Body of pancreas (tissue), 4 donors: ENCODE measurements around the gene SLTM. TPM values are rescaled to one million over a fixed set of nuclear protein-coding genes. Genes with fewer than 3 reads are reported as not detected.

Experiments used
- ATAC-seq: fragments of 150-250 bp; one replicate; pipeline ENCODE4 v1.9.1; 2016
- DNase-seq, 4 donors: peaks; one replicate each; pipeline ENCODE4 v3.0.0-alpha.2; 2019
- H3K27ac ChIP-seq, 4 donors: fragments of 200-600 bp; sonication (generic); 1 replicate in 3 of 4; 2 replicates in 1 of 4; pipeline versions ENCODE4 v1.5.1 to v1.6.1; 2016 to 2019; ENCODE audit warnings: mild to moderate bottlenecking in 1 of 4, mixed read lengths in 1 of 4, moderate library complexity in 1 of 4
- H3K27me3 ChIP-seq, 2 donors: fragments of 200-600 bp; sonication (generic); one replicate each; pipeline ENCODE4 v1.6.0; 2016; ENCODE audit warnings: mild to moderate bottlenecking in 1 of 2
- H3K36me3 ChIP-seq, 2 donors: fragments of 200-600 bp; sonication (generic); replicated peaks in 1 of 2; 2 replicates each; pipeline ENCODE4 v1.5.1; 2016; ENCODE audit warnings: low read depth in 2 of 2; ENCODE audit not compliant: insufficient read depth in 1 of 2
- H3K4me1 ChIP-seq: fragments of 200-600 bp; sonication (generic); one replicate; pipeline ENCODE4 v1.6.0; 2016
- H3K4me3 ChIP-seq, 2 donors: fragments of 200-600 bp; sonication (generic); 1 replicate in 1 of 2; 2 replicates in 1 of 2; pipeline ENCODE4 v1.5.1; 2016 to 2019
- H3K9me3 ChIP-seq, 3 donors: fragments of 200-600 bp; sonication (generic); 1 replicate in 2 of 3; 2 replicates in 1 of 3; pipeline ENCODE4 v1.5.1; 2016
- POLR2A ChIP-seq, 3 donors: fragments of 450-650 bp; IDR thresholded peaks; one replicate each; pipeline ENCODE4 v1.6.1; 2016; ENCODE audit warnings: antibody characterized with exemption in 3 of 3, mild to moderate bottlenecking in 2 of 3
- WGBS, 2 donors: methylation state at CpG; one replicate each; pipeline ENCODE4 v1.1.5; 2017; 5-methylcytosine and 5-hydroxymethylcytosine counted together
- intact Hi-C: fragments of 100-400 bp; cut with DNase I; formaldehyde crosslinking; loops from one replicate; pipeline ENCODE4 v1.15.1; 2023
- total RNA-seq, 2 donors: library from RNA; depleted of rRNA; stranded (reverse); fragments of >200 nt; gene quantifications; one replicate each; pipeline ENCODE4 v1.1.0, GENCODE V29; 2016
- TF ChIP-seq, protein P1 (sequence below), 7 experiments: fragments of 450-650 bp in 4 of 7; fragments of 200-600 bp in 3 of 7; sonication (generic) in 3 of 7; IDR thresholded peaks; one replicate each; pipeline ENCODE4 v1.5.1; 2016 to 2019; ENCODE audit warnings: antibody characterized with exemption in 7 of 7

SLTM gene
- total RNA-seq, 2 donors from 2014 or later, result 56.0 to 95.3 TPM

DNA sequence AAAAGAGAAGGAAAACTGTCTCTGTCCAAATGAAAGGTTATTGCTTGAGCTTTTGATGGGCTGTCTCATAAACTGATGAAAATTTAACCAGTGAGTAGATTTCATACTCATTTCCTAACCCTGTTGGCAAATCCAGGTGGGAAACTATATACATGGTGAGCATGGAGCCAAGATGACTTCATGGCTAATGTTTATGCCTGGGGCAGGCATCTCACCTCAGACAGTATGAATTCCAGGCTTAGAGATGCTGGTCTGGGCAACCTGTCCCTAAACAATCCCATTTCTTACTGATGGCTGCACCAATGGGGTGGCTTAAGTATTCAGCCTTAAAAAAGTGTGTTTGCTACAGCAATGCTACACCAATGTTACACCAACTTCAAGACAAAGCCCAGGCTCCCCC, 58.1 kb downstream of the SLTM start:
- no peaks in the 10 kb centered on the region for H3K4me1 ChIP-seq
- TF ChIP-seq POLR2A (IDR thresholded peaks at IDR 0.05), result no peak
- TF ChIP-seq, protein P1, sequence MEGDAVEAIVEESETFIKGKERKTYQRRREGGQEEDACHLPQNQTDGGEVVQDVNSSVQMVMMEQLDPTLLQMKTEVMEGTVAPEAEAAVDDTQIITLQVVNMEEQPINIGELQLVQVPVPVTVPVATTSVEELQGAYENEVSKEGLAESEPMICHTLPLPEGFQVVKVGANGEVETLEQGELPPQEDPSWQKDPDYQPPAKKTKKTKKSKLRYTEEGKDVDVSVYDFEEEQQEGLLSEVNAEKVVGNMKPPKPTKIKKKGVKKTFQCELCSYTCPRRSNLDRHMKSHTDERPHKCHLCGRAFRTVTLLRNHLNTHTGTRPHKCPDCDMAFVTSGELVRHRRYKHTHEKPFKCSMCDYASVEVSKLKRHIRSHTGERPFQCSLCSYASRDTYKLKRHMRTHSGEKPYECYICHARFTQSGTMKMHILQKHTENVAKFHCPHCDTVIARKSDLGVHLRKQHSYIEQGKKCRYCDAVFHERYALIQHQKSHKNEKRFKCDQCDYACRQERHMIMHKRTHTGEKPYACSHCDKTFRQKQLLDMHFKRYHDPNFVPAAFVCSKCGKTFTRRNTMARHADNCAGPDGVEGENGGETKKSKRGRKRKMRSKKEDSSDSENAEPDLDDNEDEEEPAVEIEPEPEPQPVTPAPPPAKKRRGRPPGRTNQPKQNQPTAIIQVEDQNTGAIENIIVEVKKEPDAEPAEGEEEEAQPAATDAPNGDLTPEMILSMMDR (IDR thresholded peaks at IDR 0.05), result no peak

DNA sequence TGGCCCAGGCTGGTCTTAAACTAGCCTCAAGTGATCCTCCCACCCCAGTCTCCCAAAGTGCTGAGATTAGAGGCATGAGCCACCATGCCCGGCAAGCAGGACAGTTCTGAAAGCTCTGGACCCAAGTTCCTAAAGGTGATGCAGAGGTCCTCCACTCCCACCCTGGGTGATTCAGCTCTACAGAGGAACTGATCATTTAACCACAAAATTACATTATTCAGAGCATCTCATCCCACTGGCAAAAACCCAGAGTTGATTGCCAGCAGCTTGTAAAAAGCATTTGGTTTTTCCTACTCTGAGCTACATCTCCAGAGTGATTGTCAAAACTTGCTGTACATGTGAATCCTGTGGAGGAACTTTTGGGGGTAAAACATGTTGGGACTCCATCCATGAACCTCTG, 60.2 kb downstream of the SLTM start:
- 76 to 89% methylated on average over 1 of the region's 1 CpG for WGBS, 2 donors
- intact Hi-C loops, result no loop called here
- ATAC-seq (no peak), DNase-seq (no peak)
- no peak for TF ChIP-seq POLR2A (IDR thresholded peaks at IDR 0.05)
- TF ChIP-seq, protein P1 (IDR thresholded peaks at IDR 0.05), result no peak
- H3K9me3 ChIP-seq, result no peaks in the 10 kb centered on the region
- peaks cover 3 to 7% of the 10 kb centered on the region in 2 donors for H3K36me3 ChIP-seq
- H3K4me3 ChIP-seq, result no peak overlapping the region
- no peaks in the 10 kb centered on the region for H3K4me1 ChIP-seq
- no peaks in the 10 kb centered on the region for H3K27me3 ChIP-seq
- no peak overlapping the region for H3K27ac ChIP-seq

More for the DNA sequence above, 58.1 kb downstream of the SLTM start:
- H3K9me3 ChIP-seq, result no peaks in the 10 kb centered on the region
- H3K27ac ChIP-seq, result no peak overlapping the region
- DNase-seq (no peak), ATAC-seq (no peak)
- no peak overlapping the region for H3K4me3 ChIP-seq
- intact Hi-C loops, result no loop called here
- H3K27me3 ChIP-seq, result no peaks in the 10 kb centered on the region
- H3K36me3 ChIP-seq, result peaks cover 6 to 8% of the 10 kb centered on the region in 2 donors

DNA sequence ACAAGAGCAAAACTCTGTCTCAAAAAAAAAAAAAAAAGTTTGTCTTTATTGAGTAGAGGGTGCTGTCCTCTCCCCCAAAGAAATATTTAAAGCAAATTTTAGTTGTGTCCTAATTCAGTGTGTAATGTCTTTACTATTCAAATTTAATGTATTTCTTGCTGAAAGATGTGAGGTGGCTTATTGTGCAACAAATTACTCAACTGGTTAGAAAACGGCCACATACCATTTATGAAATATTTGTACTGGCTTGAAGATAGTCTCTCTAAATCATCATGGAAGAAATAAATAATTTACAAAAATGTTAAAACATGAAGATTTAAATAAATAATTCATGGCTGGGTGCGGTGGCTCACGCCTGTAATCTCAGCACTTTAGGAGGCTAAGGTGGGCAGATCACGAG, 63.0 kb downstream of the SLTM start:
- TF ChIP-seq, protein P1 (IDR thresholded peaks at IDR 0.05), result no peak
- TF ChIP-seq POLR2A (IDR thresholded peaks at IDR 0.05), result no peak

DNA sequence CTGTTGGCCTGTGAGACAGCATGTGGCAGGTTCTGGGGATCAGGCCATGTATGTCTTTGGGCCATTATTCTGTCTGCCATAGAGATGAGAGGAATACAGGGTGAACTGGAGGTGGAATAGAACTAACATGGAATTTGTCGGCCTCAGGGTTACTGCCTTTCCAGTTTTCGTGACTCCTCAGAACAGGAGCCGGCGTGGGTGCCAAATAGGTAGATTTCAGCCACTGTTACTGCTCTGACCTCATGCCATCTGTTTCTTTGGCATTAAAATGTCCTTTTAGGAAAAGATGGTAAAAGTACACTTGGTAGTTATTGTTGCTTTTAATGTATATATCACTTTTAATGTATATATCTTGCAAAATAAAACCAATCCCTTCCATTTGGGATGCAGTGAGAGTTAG, 65.6 kb downstream of the SLTM start:
- Histone ChIP-seq H3K27me3 (no peaks in the 10 kb centered on the region), H3K4me3 (no peak overlapping the region), H3K4me1 (peaks cover 17% of the 10 kb centered on the region), H3K27ac (peak overlapping the region in 1 of 4 donors; percentile 1), H3K9me3 (no peaks in the 10 kb centered on the region), H3K36me3 (no peaks in the 10 kb centered on the region)
- TF ChIP-seq POLR2A (IDR thresholded peaks at IDR 0.05), result no peak
- TF ChIP-seq, protein P1 (IDR thresholded peaks at IDR 0.05), result no peak
- intact Hi-C loops, result no loop called here
- DNase-seq (no peak), ATAC-seq (no peak)
- 89 to 94% methylated on average over 4 of the region's 4 CpGs for WGBS, 2 donors

More for the DNA sequence above, 63.0 kb downstream of the SLTM start:
- Histone ChIP-seq H3K4me3 (no peak overlapping the region), H3K36me3 (no peaks in the 10 kb centered on the region), H3K27me3 (no peaks in the 10 kb centered on the region), H3K9me3 (no peaks in the 10 kb centered on the region), H3K4me1 (peaks cover 2% of the 10 kb centered on the region), H3K27ac (no peak overlapping the region)
- ATAC-seq (no peak), DNase-seq (no peak)
- 89 to 91% methylated on average over 4 of the region's 4 CpGs for WGBS, 2 donors
- intact Hi-C loops, result no loop called here

DNA sequence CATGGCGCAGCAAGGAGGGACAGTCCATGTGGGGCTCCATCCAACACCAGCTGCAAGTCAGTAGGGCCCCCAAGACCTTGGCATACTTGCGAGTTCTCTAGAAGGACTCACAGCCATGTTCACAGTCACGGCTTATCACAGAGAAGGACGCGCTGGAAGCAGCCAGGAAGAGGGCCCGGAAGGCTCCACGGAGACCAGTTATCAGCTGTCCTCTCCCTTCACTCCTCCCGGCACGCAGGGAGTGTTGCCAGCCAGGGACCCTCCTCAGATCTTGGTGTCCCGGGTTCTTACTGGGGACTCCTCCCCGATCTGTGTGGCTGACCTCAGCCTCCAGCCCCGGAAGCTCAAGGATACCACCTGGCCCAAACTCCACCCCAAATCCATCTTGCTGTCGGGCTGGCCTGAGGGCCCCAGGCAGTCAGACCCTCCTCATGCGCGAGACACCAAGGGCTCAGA, 68.0 kb downstream of the SLTM start:
- Histone ChIP-seq H3K27ac (peak overlapping the region; percentile 68 to 91 (median 80)), H3K4me1 (peaks cover 17% of the 10 kb centered on the region), H3K27me3 (no peaks in the 10 kb centered on the region), H3K4me3 (no peak overlapping the region), H3K9me3 (no peaks in the 10 kb centered on the region), H3K36me3 (no peaks in the 10 kb centered on the region)
- WGBS, 2 donors, result 42 to 55% methylated on average over 6 to 15 of the region's 15 CpGs
- intact Hi-C loops, result no loop called here
- ATAC-seq (peak; percentile 45), DNase-seq (peak; percentile 27 to 49 (median 34))
- TF ChIP-seq POLR2A (IDR thresholded peaks at IDR 0.05), result peak in 2 of 3 donors; percentile 58 to 62
- TF ChIP-seq, protein P1 (IDR thresholded peaks at IDR 0.05), result no peak
